H9 (cell line): Measurements from ENCODE around the gene METTL9. TPM values are rescaled to one million over a fixed set of nuclear protein-coding genes. Genes with fewer than 3 reads are reported as not detected.

Source experiments
- DNase-seq: peaks from one replicate; pipeline ENCODE4 v3.0.0-alpha.2; 2017
- H2AFZ ChIP-seq: one replicate; pipeline ENCODE4 v1.6.1; 2013; ENCODE audit warnings: mild to moderate bottlenecking, low read length, control low read depth, moderate library complexity
- H2AK5ac ChIP-seq: 2 replicates; pipeline ENCODE4 v1.6.1; 2013; ENCODE audit warnings: low read length, control low read depth, mixed read lengths; ENCODE audit not compliant: insufficient read length
- H2BK120ac ChIP-seq: one replicate; pipeline ENCODE4 v1.6.1; 2013; ENCODE audit warnings: low read depth, mild to moderate bottlenecking, low read length, control low read depth, inconsistent platforms; ENCODE audit not compliant: poor library complexity, severe bottlenecking
- H2BK12ac ChIP-seq: 2 replicates; pipeline ENCODE4 v1.6.1; 2013; ENCODE audit warnings: low read length, control low read depth, mixed read lengths, low read depth; ENCODE audit not compliant: insufficient read length
- H2BK15ac ChIP-seq: 2 replicates; pipeline ENCODE4 v1.6.1; 2013; ENCODE audit warnings: low read depth, low read length, control low read depth
- H2BK20ac ChIP-seq: one replicate; pipeline ENCODE4 v1.6.1; 2013; ENCODE audit warnings: low read depth, mild to moderate bottlenecking, low read length, control low read depth, inconsistent platforms; ENCODE audit not compliant: poor library complexity, severe bottlenecking
- H2BK5ac ChIP-seq: 2 replicates; pipeline ENCODE4 v1.6.1; 2013; ENCODE audit warnings: low read length, control low read depth, mixed read lengths; ENCODE audit not compliant: insufficient read length
- H3K14ac ChIP-seq: 2 replicates; pipeline ENCODE4 v1.6.1; 2013; ENCODE audit warnings: low read length, control low read depth; ENCODE audit not compliant: insufficient read depth
- H3K18ac ChIP-seq: 2 replicates; pipeline ENCODE4 v1.6.1; 2013; ENCODE audit warnings: low read depth, mild to moderate bottlenecking, mixed read lengths, low read length, control low read depth; ENCODE audit not compliant: insufficient read length
- H3K23ac ChIP-seq: 2 replicates; pipeline ENCODE4 v1.6.1; 2013; ENCODE audit warnings: low read length, control low read depth, mixed read lengths, low read depth; ENCODE audit not compliant: insufficient read length
- H3K23me2 ChIP-seq: 2 replicates; pipeline ENCODE4 v1.6.1; 2013; ENCODE audit warnings: low read depth, mild to moderate bottlenecking, mixed read lengths, low read length, control low read depth; ENCODE audit not compliant: insufficient read length, poor library complexity, severe bottlenecking
- H3K27ac ChIP-seq: 2 replicates; pipeline ENCODE4 v1.5.1; 2013; ENCODE audit warnings: low read length, control low read depth, mixed read lengths, low read depth; ENCODE audit not compliant: insufficient read length
- H3K27me3 ChIP-seq: 2 replicates; pipeline ENCODE4 v1.6.1; 2013; ENCODE audit warnings: low read length, control low read depth, inconsistent platforms; ENCODE audit not compliant: insufficient read depth
- H3K4ac ChIP-seq: 2 replicates; pipeline ENCODE4 v1.6.1; 2013; ENCODE audit warnings: low read depth, mild to moderate bottlenecking, control low read depth, inconsistent platforms, low read length, moderate library complexity
- H3K4me1 ChIP-seq: 2 replicates; pipeline ENCODE4 v1.6.1; 2013; ENCODE audit warnings: low read length, control low read depth, inconsistent platforms; ENCODE audit not compliant: insufficient read depth
- H3K4me2 ChIP-seq: 2 replicates; pipeline ENCODE4 v1.6.1; 2013; ENCODE audit warnings: low read length, control low read depth, mixed read lengths; ENCODE audit not compliant: insufficient read length, insufficient read depth
- H3K56ac ChIP-seq: 2 replicates; pipeline ENCODE4 v1.6.1; 2013; ENCODE audit warnings: low read depth, mild to moderate bottlenecking, mixed read lengths, low read length, control low read depth; ENCODE audit not compliant: insufficient read length
- H3K79me1 ChIP-seq: 2 replicates; pipeline ENCODE4 v1.6.1; 2013; ENCODE audit warnings: low read depth, mild to moderate bottlenecking, moderate library complexity, low read length, control low read depth, inconsistent platforms; ENCODE audit not compliant: insufficient read depth, poor library complexity, severe bottlenecking
- H3K79me2 ChIP-seq: 2 replicates; pipeline ENCODE4 v1.6.1; 2013; ENCODE audit warnings: low read length, control low read depth, inconsistent platforms; ENCODE audit not compliant: insufficient read depth
- H3K9ac ChIP-seq: 2 replicates; pipeline ENCODE4 v1.6.1; 2013; ENCODE audit warnings: low read length, control low read depth, mixed read lengths; ENCODE audit not compliant: insufficient read length; ENCODE audit errors: extremely low read depth
- H3K9me3 ChIP-seq: one replicate; pipeline ENCODE4 v1.6.1; 2013; ENCODE audit warnings: low read depth, low read length, inconsistent platforms; ENCODE audit not compliant: control insufficient read depth
- H3T11ph ChIP-seq: one replicate; pipeline ENCODE4 v1.6.1; 2013; ENCODE audit warnings: mild to moderate bottlenecking, low read length, control low read depth, inconsistent platforms
- H4K20me1 ChIP-seq: one replicate; pipeline ENCODE4 v1.6.1; 2013; ENCODE audit not compliant: control insufficient read depth, insufficient read length, insufficient read depth
- H4K5ac ChIP-seq: 2 replicates; pipeline ENCODE4 v1.6.1; 2013; ENCODE audit warnings: low read depth, mild to moderate bottlenecking, mixed read lengths, low read length, control low read depth; ENCODE audit not compliant: insufficient read length
- H4K8ac ChIP-seq: replicated peaks from 2 replicates; pipeline ENCODE4 v1.6.1; 2013; ENCODE audit warnings: low read length, control low read depth, mixed read lengths, low read depth; ENCODE audit not compliant: insufficient read length
- H4K91ac ChIP-seq: 2 replicates; pipeline ENCODE4 v1.6.1; 2013; ENCODE audit warnings: low read depth, mild to moderate bottlenecking, moderate library complexity, mixed read lengths, low read length, control low read depth; ENCODE audit not compliant: insufficient read length
- H3K27ac Mint-ChIP-seq, 3 experiments: 2 replicates in 2 of 3; 3 replicates in 1 of 3; pipeline ENCODE4 v1.8.0; 2020 to 2021; ENCODE audit warnings: mixed read lengths in 3 of 3, mild to moderate bottlenecking in 1 of 3, moderate library complexity in 1 of 3
- H3K27me3 Mint-ChIP-seq: 2 replicates; pipeline ENCODE4 v1.8.0; 2021; ENCODE audit warnings: low read depth, mild to moderate bottlenecking, moderate library complexity, mixed read lengths
- H3K36me3 Mint-ChIP-seq, 3 experiments: 2 replicates in 2 of 3; 3 replicates in 1 of 3; pipeline ENCODE4 v1.8.0; 2020 to 2021; ENCODE audit warnings: low read depth in 3 of 3, mixed read lengths in 3 of 3; ENCODE audit not compliant: insufficient read depth in 1 of 3
- H3K4me1 Mint-ChIP-seq, 2 experiments: 2 replicates each; pipeline ENCODE4 v1.8.0; 2020; ENCODE audit warnings: mixed read lengths in 2 of 2
- H3K4me3 Mint-ChIP-seq, 2 experiments: 2 replicates in 1 of 2; 3 replicates in 1 of 2; pipeline ENCODE4 v1.8.0; 2020 to 2021; ENCODE audit warnings: mild to moderate bottlenecking in 2 of 2, mixed read lengths in 2 of 2, moderate library complexity in 1 of 2
- H3K9me3 Mint-ChIP-seq, 2 experiments: 2 replicates in 1 of 2; 3 replicates in 1 of 2; pipeline ENCODE4 v1.8.0; 2020; ENCODE audit warnings: mild to moderate bottlenecking in 2 of 2, mixed read lengths in 2 of 2, moderate library complexity in 1 of 2
- WGBS: extraction: QIAGEN DNeasy Blood & Tissue Kit; methylation state at CpG from one replicate; pipeline ENCODE4 v1.1.7; 2013; ENCODE audit warnings: missing lambda C conversion rate, low lambda C conversion rate, mixed read lengths; ENCODE audit not compliant: insufficient read length; ENCODE audit errors: extremely low coverage; 5-methylcytosine and 5-hydroxymethylcytosine counted together
- total RNA-seq: library from RNA; stranded (reverse); gene quantifications from 2 replicates; pipeline ENCODE4 v1.2.1, GENCODE V29; 2021
- TF ChIP-seq, protein P1 (sequence below): fragments of 200-600 bp; sonication (generic); conservative IDR thresholded peaks from 3 replicates; pipeline ENCODE4 v1.8.0; 2021; ENCODE audit warnings: antibody characterized with exemption, mild to moderate bottlenecking

Gene METTL9
- total RNA-seq, 1 experiment from 2014 or later: 108 TPM

DNA sequence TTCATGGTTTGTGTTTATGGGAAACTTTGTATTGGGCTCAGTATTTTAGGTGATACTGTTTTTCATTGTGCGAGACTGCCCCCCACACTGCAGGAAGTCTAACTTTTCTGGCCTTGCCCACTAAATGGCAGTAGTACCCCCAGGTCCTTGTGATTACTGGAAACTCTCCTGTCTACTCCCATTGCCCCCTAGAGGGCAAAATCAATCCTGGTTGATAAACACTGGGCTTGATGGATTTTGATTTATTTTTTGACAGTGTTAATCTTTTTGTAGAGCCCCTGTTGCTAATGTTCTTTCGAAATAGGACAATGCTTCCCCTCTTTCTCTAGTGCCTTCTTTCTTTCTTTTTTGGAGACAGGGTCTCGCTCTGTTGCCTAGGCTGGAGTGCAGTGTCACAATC lies 15.5 kb downstream of the METTL9 start:
- no peak overlapping the region for H4K8ac ChIP-seq
- peaks cover 8% of the 10 kb centered on the region for H3K4me1 ChIP-seq
- no peak overlapping the region for H2BK5ac ChIP-seq
- no peak overlapping the region for H3K56ac ChIP-seq
- DNase-seq: no peak
- no peak overlapping the region for H2AK5ac ChIP-seq
- no peak overlapping the region for H3K14ac ChIP-seq
- Mint-ChIP-seq H3K9me3 (no peaks in the 10 kb centered on the region), H3K4me3 (no peak overlapping the region), H3K36me3 (peaks cover 8 to 31% (median 28%) of the 10 kb centered on the region in 3 experiments; a peak in 6 of 7 replicates), H3K4me1 (peaks cover 31 to 32% of the 10 kb centered on the region in 2 experiments), H3K27me3 (no peaks in the 10 kb centered on the region), H3K27ac (0 out of 7 replicates have a peak overlapping the region, but pooled peaks of 1 of the 3 experiments have one; percentile 10)
- no CpG with 5 or more reads among the region's 3 CpGs for WGBS
- H2BK20ac ChIP-seq: no peak overlapping the region
- H2BK12ac ChIP-seq: no peak overlapping the region
- no peak overlapping the region for H3K23ac ChIP-seq
- TF ChIP-seq, protein P1, sequence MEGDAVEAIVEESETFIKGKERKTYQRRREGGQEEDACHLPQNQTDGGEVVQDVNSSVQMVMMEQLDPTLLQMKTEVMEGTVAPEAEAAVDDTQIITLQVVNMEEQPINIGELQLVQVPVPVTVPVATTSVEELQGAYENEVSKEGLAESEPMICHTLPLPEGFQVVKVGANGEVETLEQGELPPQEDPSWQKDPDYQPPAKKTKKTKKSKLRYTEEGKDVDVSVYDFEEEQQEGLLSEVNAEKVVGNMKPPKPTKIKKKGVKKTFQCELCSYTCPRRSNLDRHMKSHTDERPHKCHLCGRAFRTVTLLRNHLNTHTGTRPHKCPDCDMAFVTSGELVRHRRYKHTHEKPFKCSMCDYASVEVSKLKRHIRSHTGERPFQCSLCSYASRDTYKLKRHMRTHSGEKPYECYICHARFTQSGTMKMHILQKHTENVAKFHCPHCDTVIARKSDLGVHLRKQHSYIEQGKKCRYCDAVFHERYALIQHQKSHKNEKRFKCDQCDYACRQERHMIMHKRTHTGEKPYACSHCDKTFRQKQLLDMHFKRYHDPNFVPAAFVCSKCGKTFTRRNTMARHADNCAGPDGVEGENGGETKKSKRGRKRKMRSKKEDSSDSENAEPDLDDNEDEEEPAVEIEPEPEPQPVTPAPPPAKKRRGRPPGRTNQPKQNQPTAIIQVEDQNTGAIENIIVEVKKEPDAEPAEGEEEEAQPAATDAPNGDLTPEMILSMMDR: peak; percentile 56
- H3T11ph ChIP-seq: no peak overlapping the region
- H2AFZ ChIP-seq: no peak overlapping the region
- no peak overlapping the region for H3K9ac ChIP-seq
- no peak overlapping the region for H3K18ac ChIP-seq
- H3K4ac ChIP-seq: no peak overlapping the region
- no peak overlapping the region for H2BK15ac ChIP-seq
- no peaks in the 10 kb centered on the region for H3K27me3 ChIP-seq
- H2BK120ac ChIP-seq: no peak overlapping the region
- H3K23me2 ChIP-seq: no peaks in the 10 kb centered on the region
- no peak overlapping the region for H4K5ac ChIP-seq
- no peaks in the 10 kb centered on the region for H4K20me1 ChIP-seq
- no peak overlapping the region for H3K4me2 ChIP-seq
- H3K79me1 ChIP-seq: peaks cover 14% of the 10 kb centered on the region
- no peaks in the 10 kb centered on the region for H3K9me3 ChIP-seq
- H4K91ac ChIP-seq: no peak overlapping the region
- no peak overlapping the region for H3K27ac ChIP-seq
- peaks cover 11% of the 10 kb centered on the region; the same call in 1 of the 2 replicates for H3K79me2 ChIP-seq
